ENCODE results near the gene TTLL12.
A peak's percentile ranks its signal among the peaks of the same experiment; 100 is the strongest.
"Not testable (repeated sequence)": the region's sequence is repeated elsewhere in the genome, so short reads cannot be mapped to it uniquely, and the experiment has no call there.

The TTLL12 gene

DNA sequence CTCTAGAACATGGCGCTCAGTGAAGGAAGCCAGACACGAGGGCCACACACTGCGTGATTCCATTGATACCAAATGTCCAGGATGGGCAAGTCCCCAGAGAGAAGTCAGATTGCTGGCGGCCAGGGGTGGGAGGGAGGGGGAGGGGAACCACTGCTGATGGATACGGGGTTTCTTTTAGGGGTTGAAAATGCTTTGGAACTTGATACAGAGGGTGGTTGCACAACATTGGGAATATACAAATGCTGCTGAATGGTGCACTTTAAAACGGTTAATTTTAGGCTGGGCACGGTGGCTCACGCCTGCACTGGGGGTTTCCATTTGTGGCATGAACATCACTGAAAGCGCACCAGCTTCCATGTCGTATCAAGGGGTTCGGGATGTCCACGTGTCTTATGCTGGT, 30.5 kb downstream of the TTLL12 start:
- H3K4me1 ChIP-seq (ENCODE audit: insufficient read depth, low read length): no peaks in the 10 kb centered on the region
- H3K9ac ChIP-seq (ENCODE audit: low read depth, low read length): no peak overlapping the region; the same call in 1 of the 2 replicates

DNA sequence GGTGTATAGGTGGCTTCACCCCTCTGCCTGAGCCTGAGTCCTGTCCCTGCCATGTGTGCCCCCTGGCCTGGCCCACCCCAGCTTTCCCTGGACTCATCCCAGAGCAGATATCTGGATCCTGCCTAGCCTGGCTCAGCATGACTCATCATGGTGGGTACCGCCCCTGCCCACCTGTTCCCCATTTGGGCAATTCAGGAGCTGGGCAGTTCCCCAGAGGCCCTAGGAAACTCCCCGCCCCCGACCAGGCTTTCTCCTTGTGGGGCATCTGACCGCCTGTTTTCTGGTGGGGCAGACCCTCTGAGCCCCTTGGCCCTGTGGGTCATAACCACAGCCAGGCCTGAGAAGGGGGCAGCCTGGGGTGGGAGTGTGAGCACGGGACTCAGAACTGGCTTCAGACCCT, 31.1 kb downstream of the TTLL12 start:
- Histone ChIP-seq H3K36me3 (ENCODE audit: insufficient read depth, low read depth, low read length) (no peaks in the 10 kb centered on the region), H3K4me1 (ENCODE audit: insufficient read depth, low read length) (no peaks in the 10 kb centered on the region), H3K9me3 (ENCODE audit: insufficient read depth, low read depth, low read length) (no peaks in the 10 kb centered on the region), H3K27ac (ENCODE audit: low read length) (no peak overlapping the region), H3K27me3 (ENCODE audit: insufficient read depth, low read length) (peaks cover 21% of the 10 kb centered on the region), H3K9ac (ENCODE audit: low read depth, low read length) (no peak overlapping the region), H3K4me3 (ENCODE audit: low read length) (no peak overlapping the region)

More for the DNA sequence above, 30.5 kb downstream of the TTLL12 start:
- Histone ChIP-seq H3K36me3 (ENCODE audit: insufficient read depth, low read depth, low read length) (no peaks in the 10 kb centered on the region), H3K9me3 (ENCODE audit: insufficient read depth, low read depth, low read length) (no peaks in the 10 kb centered on the region), H3K27ac (ENCODE audit: low read length) (no peak overlapping the region), H3K4me3 (ENCODE audit: low read length) (no peak overlapping the region), H3K27me3 (ENCODE audit: insufficient read depth, low read length) (peaks cover 16% of the 10 kb centered on the region)

DNA sequence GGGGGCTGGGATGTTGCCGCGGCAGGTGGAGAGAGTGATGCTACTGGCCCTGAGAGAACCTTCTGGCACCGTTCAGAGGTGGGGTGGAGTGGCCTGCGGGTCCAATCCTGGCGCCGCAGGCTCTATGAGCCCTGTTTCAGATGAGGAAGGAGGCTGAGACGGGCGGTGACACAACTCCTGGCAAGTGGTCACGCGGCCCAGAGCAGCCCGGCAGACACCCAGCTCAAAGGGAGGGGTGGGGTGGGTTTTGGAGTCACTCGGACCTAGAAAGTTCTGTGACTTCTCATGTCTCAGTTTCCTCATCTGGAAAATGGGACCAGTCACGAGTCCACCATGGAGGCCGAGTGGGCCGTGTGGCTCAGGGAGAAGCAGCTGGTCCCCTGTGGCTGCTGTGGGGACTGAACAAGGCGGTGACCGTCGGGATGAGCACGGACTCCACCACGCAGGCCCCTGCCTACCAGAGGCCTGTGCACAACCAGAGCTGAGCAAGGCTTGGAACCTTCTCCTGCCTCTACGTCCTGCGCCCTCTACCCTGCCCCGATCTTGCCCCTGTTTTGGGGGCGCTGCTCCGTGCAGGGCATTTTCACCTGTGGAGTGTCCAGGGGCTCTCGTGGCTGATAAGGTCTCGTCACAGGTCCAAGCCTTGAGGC, 31.9 kb downstream of the TTLL12 start:
- Histone ChIP-seq H3K36me3 (ENCODE audit: insufficient read depth, low read depth, low read length) (no peaks in the 10 kb centered on the region), H3K9ac (ENCODE audit: low read depth, low read length) (no peak overlapping the region), H3K4me1 (ENCODE audit: insufficient read depth, low read length) (no peaks in the 10 kb centered on the region), H3K27me3 (ENCODE audit: insufficient read depth, low read length) (peaks cover 26% of the 10 kb centered on the region), H3K4me3 (ENCODE audit: low read length) (no peak overlapping the region), H3K27ac (ENCODE audit: low read length) (no peak overlapping the region), H3K9me3 (ENCODE audit: insufficient read depth, low read depth, low read length) (no peaks in the 10 kb centered on the region)

DNA sequence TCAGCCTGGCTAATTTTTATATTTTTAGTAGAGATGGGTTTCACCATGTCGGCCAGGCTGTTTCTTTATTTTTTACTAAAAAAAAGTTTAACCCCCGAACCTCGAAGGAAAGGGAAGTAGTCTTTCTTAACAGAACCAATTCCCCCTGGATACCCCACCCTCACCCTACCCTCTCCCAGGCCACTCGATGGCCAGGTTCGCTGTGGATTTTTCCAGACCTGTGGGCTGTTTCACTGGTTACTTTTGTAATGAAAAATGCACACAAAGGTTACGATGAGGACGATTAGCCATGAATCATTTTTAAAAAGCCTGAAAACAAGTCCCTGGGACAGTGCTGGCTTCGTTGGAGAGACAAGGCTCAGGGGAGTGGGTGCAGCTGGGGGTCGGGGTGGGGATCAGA, 33.0 kb downstream of the TTLL12 start:
- Histone ChIP-seq H3K36me3 (ENCODE audit: insufficient read depth, low read depth, low read length) (no peaks in the 10 kb centered on the region), H3K9ac (ENCODE audit: low read depth, low read length) (no peak overlapping the region), H3K9me3 (ENCODE audit: insufficient read depth, low read depth, low read length) (no peaks in the 10 kb centered on the region), H3K4me1 (ENCODE audit: insufficient read depth, low read length) (no peaks in the 10 kb centered on the region), H3K4me3 (ENCODE audit: low read length) (no peak overlapping the region), H3K27me3 (ENCODE audit: insufficient read depth, low read length) (peaks cover 26% of the 10 kb centered on the region), H3K27ac (ENCODE audit: low read length) (no peak overlapping the region)

DNA sequence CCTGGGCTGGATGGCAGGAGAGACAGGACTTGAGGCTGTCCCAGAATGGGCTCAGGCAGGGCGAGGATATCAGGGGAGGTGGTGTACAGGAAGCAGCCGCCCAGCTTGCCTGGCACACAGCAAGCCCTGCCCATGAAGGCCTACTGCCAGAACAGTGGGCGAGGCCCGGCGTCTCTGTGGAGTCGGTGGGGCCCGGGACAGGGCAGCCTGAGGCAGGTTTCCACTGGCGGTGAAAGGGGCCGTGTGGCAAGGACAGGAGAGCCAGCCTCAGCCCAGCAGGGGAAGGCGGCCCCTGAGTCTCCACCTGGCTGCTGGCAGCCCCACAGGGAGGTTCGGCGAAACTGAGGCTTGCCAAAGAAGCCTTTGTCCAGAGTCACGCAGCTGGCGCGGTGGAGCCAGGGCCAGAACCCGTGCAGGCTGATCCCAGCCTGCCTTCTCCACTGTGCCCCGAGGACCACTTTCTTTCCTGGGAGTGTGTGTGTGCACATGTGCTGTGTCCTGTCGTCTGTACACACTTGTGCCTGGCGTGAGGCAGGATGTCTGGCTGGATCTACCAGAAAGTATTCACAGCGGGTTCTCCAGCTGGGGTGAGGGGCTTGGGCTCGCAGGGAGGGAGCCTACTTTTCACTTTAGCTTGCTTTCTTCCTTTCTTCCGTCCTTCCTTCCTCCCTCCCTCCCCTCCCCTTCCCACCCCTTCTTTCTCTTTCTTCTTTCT, 34.4 kb downstream of the TTLL12 start:
- H3K36me3 ChIP-seq (ENCODE audit: insufficient read depth, low read depth, low read length): no peaks in the 10 kb centered on the region
- H3K4me3 ChIP-seq (ENCODE audit: low read length): peak overlapping the region; percentile 66; the same call in 1 of the 2 replicates
- no peak overlapping the region for H3K9ac ChIP-seq (ENCODE audit: low read depth, low read length)
- H3K9me3 ChIP-seq (ENCODE audit: insufficient read depth, low read depth, low read length): no peaks in the 10 kb centered on the region
- peaks cover 26% of the 10 kb centered on the region for H3K27me3 ChIP-seq (ENCODE audit: insufficient read depth, low read length)
- H3K4me1 ChIP-seq (ENCODE audit: insufficient read depth, low read length): no peaks in the 10 kb centered on the region
- no peak overlapping the region for H3K27ac ChIP-seq (ENCODE audit: low read length)

DNA sequence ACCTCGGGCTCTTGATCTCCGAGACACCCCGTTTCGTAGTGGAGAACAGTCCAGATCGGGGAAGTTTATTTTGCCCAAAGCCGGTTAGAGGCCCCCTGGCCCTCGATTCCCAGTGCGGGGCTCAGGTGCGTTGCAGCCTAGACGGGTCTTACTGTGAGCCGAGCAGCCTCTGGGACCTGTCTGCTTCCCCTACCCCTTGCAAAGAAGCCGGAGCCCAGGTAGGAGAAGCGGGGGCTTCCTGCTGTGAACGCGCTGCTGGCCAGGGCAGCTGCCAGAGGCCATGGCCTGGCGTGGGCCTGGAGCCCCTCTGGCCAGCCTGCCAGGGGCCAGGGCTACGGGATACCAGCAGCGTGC, 35.0 kb downstream of the TTLL12 start:
- Histone ChIP-seq H3K9me3 (ENCODE audit: insufficient read depth, low read depth, low read length) (no peaks in the 10 kb centered on the region), H3K36me3 (ENCODE audit: insufficient read depth, low read depth, low read length) (no peaks in the 10 kb centered on the region), H3K4me3 (ENCODE audit: low read length) (peak overlapping the region; percentile 66; the same call in 1 of the 2 replicates), H3K27ac (ENCODE audit: low read length) (no peak overlapping the region), H3K27me3 (ENCODE audit: insufficient read depth, low read length) (peaks cover 26% of the 10 kb centered on the region), H3K4me1 (ENCODE audit: insufficient read depth, low read length) (no peaks in the 10 kb centered on the region), H3K9ac (ENCODE audit: low read depth, low read length) (no peak overlapping the region)

DNA sequence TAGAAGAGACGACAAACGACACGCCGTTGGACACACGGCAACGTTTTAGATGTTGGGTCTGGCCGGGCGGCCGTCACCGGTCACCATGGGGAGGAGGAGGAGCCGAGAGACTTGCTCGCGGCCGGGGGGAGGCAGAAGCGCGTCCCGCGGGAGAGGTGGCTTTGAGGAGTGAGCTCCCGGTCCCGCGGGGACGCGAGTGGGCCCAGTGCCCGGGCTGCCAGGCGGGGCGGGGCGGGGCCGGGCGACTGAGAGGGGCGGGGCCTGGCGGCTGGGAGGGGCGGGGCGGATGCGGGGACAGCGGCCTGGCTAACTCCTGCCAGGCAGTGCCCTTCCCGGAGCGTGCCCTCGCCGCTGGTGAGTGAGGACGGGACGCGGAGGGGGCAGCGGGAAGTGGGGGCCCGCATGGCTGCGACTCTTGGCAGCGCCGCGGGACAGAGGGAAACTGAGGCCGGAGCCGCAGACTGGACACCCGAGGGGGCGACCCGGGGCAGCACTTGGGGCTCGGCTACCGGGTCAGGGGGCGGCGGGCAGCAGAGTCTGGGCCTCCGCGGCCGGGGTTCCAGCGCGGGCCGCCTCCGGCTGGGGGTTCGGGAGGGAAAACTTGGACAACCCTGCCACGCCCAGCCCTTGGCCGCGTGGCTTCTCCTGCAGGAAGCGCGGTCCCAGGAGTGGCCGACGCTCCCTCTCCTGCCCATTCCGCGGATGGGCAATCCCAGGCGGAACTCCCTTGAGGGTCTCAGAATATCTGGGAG, 35.5 kb downstream of the TTLL12 start, which contains the start of gene TSPO:
TSPO (plus strand) TSS at position 309 of the 752 bp plus-strand sequence. CDS start 7,680 bp downstream, outside the sequence.
- Histone ChIP-seq H3K9ac (ENCODE audit: low read depth, low read length) (no peak within 1 kb of the TSS), H3K27me3 (ENCODE audit: insufficient read depth, low read length) (peaks cover 26% of the 10 kb centered on the region), H3K4me3 (ENCODE audit: low read length) (peak within 1 kb of the TSS; percentile 66; the same call in 1 of the 2 replicates), H3K36me3 (ENCODE audit: insufficient read depth, low read depth, low read length) (no peaks in the 10 kb centered on the region), H3K9me3 (ENCODE audit: insufficient read depth, low read depth, low read length) (no peaks in the 10 kb centered on the region), H3K27ac (ENCODE audit: low read length) (no peak within 1 kb of the TSS), H3K4me1 (ENCODE audit: insufficient read depth, low read length) (no peaks in the 10 kb centered on the region)

DNA sequence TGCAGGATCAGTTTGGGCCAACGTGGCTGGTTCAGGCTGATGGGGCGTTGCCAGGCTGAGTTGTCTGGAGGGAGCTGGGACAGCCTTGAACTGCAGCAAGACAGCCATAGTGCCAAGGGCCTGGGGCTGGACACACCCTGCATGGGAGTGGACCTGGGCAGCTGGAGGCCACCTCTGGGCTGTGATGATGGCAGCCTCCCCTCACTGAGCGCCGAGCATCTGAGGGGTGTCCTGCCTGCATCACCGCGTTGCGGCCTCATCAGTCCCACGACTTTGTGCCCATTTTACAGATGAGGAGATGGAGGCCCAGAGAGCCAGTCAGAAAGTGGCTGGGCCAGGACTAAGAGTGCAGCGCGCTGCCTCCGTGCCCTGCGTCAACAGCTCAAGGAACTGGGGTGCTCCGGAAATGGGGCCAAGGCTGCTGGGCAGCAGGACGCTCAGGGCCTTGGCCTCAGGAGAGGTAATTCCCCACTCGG, 36.2 kb downstream of the TTLL12 start:
- Histone ChIP-seq H3K27me3 (ENCODE audit: insufficient read depth, low read length) (peaks cover 26% of the 10 kb centered on the region), H3K9ac (ENCODE audit: low read depth, low read length) (no peak overlapping the region), H3K9me3 (ENCODE audit: insufficient read depth, low read depth, low read length) (no peaks in the 10 kb centered on the region), H3K4me1 (ENCODE audit: insufficient read depth, low read length) (no peaks in the 10 kb centered on the region), H3K4me3 (ENCODE audit: low read length) (peak overlapping the region; percentile 66; the same call in 1 of the 2 replicates), H3K27ac (ENCODE audit: low read length) (no peak overlapping the region), H3K36me3 (ENCODE audit: insufficient read depth, low read depth, low read length) (no peaks in the 10 kb centered on the region)

DNA sequence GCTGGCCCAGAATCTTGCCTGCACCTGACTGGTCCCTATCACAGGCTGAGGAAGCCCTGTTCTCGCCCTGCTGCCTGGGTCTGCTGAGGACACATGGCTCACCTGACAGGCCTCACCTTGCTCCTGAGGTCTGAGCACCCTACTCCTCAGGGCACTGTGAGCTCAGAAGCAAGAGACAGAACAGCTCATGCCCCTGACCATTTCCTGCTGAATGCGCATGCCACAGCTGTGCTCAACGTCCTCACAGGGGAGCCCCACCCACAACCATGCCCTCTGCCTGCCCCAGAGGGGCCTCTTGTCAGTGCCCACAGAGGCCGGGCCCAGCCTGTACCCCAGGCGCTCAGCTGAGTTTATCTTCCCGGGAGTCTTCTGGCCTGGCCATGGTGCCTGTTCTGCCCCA, 38.4 kb downstream of the TTLL12 start:
- Histone ChIP-seq H3K9ac (ENCODE audit: low read depth, low read length) (no peak overlapping the region), H3K9me3 (ENCODE audit: insufficient read depth, low read depth, low read length) (no peaks in the 10 kb centered on the region), H3K27me3 (ENCODE audit: insufficient read depth, low read length) (peaks cover 26% of the 10 kb centered on the region), H3K36me3 (ENCODE audit: insufficient read depth, low read depth, low read length) (no peaks in the 10 kb centered on the region), H3K4me1 (ENCODE audit: insufficient read depth, low read length) (no peaks in the 10 kb centered on the region), H3K4me3 (ENCODE audit: low read length) (no peak overlapping the region), H3K27ac (ENCODE audit: low read length) (no peak overlapping the region)

DNA sequence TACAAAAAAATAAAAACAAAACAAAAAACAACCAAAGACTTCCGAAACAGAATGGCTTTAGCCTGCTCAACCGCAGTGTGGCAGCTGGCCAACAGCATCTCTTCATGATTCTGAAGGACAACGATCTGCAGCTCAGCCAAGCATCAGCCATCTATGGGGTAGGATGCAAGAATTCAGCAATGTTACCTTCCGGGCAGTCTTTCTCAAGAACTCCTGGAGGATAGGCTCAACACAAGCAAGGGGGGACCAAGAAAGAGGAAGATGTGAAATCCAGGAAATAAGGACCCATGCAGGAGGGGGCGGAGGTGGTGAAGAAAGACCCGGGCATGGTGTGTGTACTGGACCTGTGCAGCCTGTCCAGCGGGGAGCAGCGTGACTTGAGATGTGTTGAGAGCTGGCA, 39.1 kb downstream of the TTLL12 start:
- Histone ChIP-seq H3K27me3 (ENCODE audit: insufficient read depth, low read length) (peaks cover 24% of the 10 kb centered on the region), H3K4me1 (ENCODE audit: insufficient read depth, low read length) (no peaks in the 10 kb centered on the region), H3K27ac (ENCODE audit: low read length) (no peak overlapping the region), H3K36me3 (ENCODE audit: insufficient read depth, low read depth, low read length) (no peaks in the 10 kb centered on the region), H3K4me3 (ENCODE audit: low read length) (no peak overlapping the region), H3K9me3 (ENCODE audit: insufficient read depth, low read depth, low read length) (no peaks in the 10 kb centered on the region), H3K9ac (ENCODE audit: low read depth, low read length) (no peak overlapping the region)

DNA sequence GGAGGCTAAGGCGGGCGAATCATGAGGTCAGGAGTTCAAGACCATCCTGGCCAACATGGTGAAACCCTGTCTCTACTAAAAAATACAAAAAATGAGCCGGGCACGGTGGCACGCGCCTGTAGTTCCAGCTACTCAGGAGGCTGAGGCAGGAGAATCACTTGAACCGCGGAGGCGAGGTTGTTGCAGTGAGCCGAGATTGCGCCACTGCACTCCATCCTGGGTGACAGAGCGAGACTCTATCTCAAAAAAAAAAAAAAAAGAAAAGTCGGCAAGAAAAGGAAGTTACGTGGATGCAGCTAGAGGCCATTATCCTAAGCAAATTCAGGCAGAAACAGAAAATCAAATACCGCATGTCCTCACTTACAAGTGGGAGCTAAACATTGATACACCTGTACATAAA, 40.6 kb downstream of the TTLL12 start:
- H3K4me1 ChIP-seq (ENCODE audit: insufficient read depth, low read length); H3K36me3 ChIP-seq (ENCODE audit: insufficient read depth, low read depth, low read length); H3K27ac ChIP-seq (ENCODE audit: low read length); H3K9ac ChIP-seq (ENCODE audit: low read depth, low read length); H3K9me3 ChIP-seq (ENCODE audit: insufficient read depth, low read depth, low read length); H3K27me3 ChIP-seq (ENCODE audit: insufficient read depth, low read length); H3K4me3 ChIP-seq (ENCODE audit: low read length): not testable (repeated sequence)

All from iPS-20b (cell line).